HEK293T (cell line): Measurements from ENCODE around the gene TPRKB.

Source experiments
- BHLHE40 ChIP-seq: fragments of 450-650 bp; IDR thresholded peaks from 2 replicates; pipeline ENCODE4 v1.6.1; 2016; ENCODE audit warnings: mild to moderate bottlenecking, moderate library complexity, borderline replicate concordance
- CTBP1 ChIP-seq: fragments of 450-650 bp; IDR thresholded peaks from 2 replicates; pipeline ENCODE4 v1.6.1; 2016; ENCODE audit warnings: borderline replicate concordance
- ELF4 ChIP-seq: fragments of 450-650 bp; IDR thresholded peaks from 2 replicates; pipeline ENCODE4 v1.6.1; 2017; ENCODE audit warnings: antibody characterized with exemption
- FOXA1 ChIP-seq: fragments of 450-650 bp; IDR thresholded peaks from 2 replicates; pipeline ENCODE4 v1.6.1; 2016; ENCODE audit warnings: mild to moderate bottlenecking
- FOXM1 ChIP-seq: fragments of 450-650 bp; IDR thresholded peaks from 2 replicates; pipeline ENCODE4 v1.6.1; 2017; ENCODE audit warnings: mild to moderate bottlenecking, borderline replicate concordance
- HDGF ChIP-seq: fragments of 450-650 bp; IDR thresholded peaks from 2 replicates; pipeline ENCODE4 v1.6.1; 2017; ENCODE audit warnings: antibody characterized with exemption, borderline replicate concordance
- LEF1 ChIP-seq: fragments of 450-650 bp; IDR thresholded peaks from 2 replicates; pipeline ENCODE4 v1.6.1; 2017; ENCODE audit warnings: mild to moderate bottlenecking, borderline replicate concordance
- NFRKB ChIP-seq: fragments of 450-650 bp; IDR thresholded peaks from 2 replicates; pipeline ENCODE4 v1.6.1; 2016; ENCODE audit warnings: mild to moderate bottlenecking, moderate library complexity
- PKNOX1 ChIP-seq: fragments of 450-650 bp; IDR thresholded peaks from 2 replicates; pipeline ENCODE4 v1.6.1; 2016
- TARDBP ChIP-seq: fragments of 450-650 bp; IDR thresholded peaks from 2 replicates; pipeline ENCODE4 v1.6.1; 2016

GRCh38 chr2:73779467-73780236 lies 42.5 kb upstream of the TPRKB start, which contains the start of gene DUSP11:
- TF ChIP-seq FOXA1 (no peak), LEF1 (no peak), FOXM1 (no peak), NFRKB (no peak), ELF4 (no peak), BHLHE40 (no peak), PKNOX1 (no peak), TARDBP (no peak), CTBP1 (no peak), HDGF (no peak)
